Kidney epithelial cell (primary cell): ENCODE measurements around the gene CRYBA2. TPM values are rescaled to one million over a fixed set of nuclear protein-coding genes. Genes with fewer than 3 reads are reported as not detected.

Experiments used
- DNase-seq: peaks from one replicate; pipeline ENCODE4 v3.0.0-alpha.2; 2010; ENCODE audit warnings: low read depth
- H3K27me3 ChIP-seq: 2 replicates; pipeline ENCODE4 v1.6.0; 2011; ENCODE audit warnings: low read length; ENCODE audit not compliant: control insufficient read depth, insufficient read depth
- H3K36me3 ChIP-seq: 2 replicates; pipeline ENCODE4 v1.5.1; 2011; ENCODE audit warnings: low read length; ENCODE audit not compliant: control insufficient read depth, insufficient read depth
- H3K4me3 ChIP-seq: 2 replicates; pipeline ENCODE4 v1.5.1; 2011; ENCODE audit warnings: low read depth, mild to moderate bottlenecking, control low read depth, low read length
- total RNA-seq: library from RNA; depleted of rRNA; stranded (reverse); fragments of >200 nt; gene quantifications from 2 replicates; pipeline ENCODE4 v1.2.3, GENCODE V29; 2015
- TF ChIP-seq, protein P1 (sequence below): IDR thresholded peaks from 2 replicates; pipeline ENCODE4 v1.5.1; 2011; ENCODE audit warnings: mild to moderate bottlenecking, moderate library complexity, low read length, control low read depth, inconsistent platforms; ENCODE audit not compliant: insufficient read depth, poor library complexity, severe bottlenecking

CRYBA2 gene
- total RNA-seq, 1 donor from 2014 or later, result not detected

DNA sequence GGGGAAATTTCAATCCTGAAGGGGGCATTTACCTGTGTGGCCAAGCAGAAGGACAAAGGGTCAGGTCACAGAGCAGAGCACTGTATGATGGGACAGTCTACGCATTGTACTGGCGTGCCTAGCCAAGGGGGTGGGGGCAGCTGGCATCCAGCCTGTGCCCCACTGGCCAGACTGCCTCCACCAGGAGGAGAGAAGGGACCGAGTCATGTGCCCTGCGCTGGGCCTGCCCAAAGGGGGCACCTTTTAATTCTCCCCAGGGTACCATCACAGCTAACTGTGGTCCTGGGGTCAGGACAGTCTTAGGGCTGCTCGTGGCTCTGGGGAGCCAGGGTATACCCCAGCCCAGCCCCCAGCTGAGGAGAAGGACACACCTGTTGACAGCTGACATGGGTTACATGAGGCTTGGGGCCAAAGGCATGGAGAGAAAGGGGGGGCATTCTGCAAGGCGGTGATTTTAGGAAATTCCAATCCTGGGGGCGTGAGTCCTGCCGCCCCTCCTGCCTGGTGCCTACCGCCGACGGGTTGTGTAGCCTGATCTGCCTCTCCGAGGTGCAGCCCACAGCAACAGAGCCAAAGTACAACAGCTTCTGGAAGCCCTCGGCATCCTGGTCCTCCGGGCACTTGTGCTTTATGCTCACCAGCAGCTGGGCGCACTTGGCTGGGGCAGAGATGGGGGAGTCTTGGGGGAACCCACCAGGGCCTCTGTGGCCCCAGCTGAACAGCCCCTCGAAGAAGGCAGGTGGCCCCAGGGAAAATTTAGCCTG, 37.1 kb upstream of the CRYBA2 start:
- DNase-seq, result no peak
- Histone ChIP-seq H3K27me3 (peaks cover 27% of the 10 kb centered on the region), H3K36me3 (no peaks in the 10 kb centered on the region), H3K4me3 (no peak overlapping the region)
- TF ChIP-seq, protein P1, sequence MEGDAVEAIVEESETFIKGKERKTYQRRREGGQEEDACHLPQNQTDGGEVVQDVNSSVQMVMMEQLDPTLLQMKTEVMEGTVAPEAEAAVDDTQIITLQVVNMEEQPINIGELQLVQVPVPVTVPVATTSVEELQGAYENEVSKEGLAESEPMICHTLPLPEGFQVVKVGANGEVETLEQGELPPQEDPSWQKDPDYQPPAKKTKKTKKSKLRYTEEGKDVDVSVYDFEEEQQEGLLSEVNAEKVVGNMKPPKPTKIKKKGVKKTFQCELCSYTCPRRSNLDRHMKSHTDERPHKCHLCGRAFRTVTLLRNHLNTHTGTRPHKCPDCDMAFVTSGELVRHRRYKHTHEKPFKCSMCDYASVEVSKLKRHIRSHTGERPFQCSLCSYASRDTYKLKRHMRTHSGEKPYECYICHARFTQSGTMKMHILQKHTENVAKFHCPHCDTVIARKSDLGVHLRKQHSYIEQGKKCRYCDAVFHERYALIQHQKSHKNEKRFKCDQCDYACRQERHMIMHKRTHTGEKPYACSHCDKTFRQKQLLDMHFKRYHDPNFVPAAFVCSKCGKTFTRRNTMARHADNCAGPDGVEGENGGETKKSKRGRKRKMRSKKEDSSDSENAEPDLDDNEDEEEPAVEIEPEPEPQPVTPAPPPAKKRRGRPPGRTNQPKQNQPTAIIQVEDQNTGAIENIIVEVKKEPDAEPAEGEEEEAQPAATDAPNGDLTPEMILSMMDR, result no peak

DNA sequence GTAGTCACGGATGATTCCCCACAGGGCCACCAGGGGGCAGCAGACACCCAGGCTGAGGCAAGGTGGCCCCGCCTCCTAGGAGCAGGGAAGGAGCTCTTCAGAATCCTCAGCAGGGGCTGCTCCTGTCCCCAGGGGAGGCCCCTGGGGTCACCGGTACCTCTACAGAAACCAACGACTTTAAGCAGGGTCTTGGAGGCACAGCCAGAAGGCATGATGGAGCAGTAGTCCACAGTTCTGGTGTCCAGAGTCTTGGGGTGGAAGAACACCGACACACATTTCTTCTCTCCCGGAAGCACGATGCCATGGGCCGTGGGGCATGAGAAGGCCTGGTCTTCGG, 36.6 kb upstream of the CRYBA2 start:
- DNase-seq, result peak; percentile 25
- Histone ChIP-seq H3K27me3 (peaks cover 27% of the 10 kb centered on the region), H3K36me3 (no peaks in the 10 kb centered on the region), H3K4me3 (no peak overlapping the region)
- TF ChIP-seq, protein P1, result peak; percentile 94

GRCh38 chr2:219028996-219029828, 36.0 kb upstream of the CRYBA2 start:
- Histone ChIP-seq H3K36me3 (no peaks in the 10 kb centered on the region), H3K27me3 (peaks cover 27% of the 10 kb centered on the region), H3K4me3 (no peak overlapping the region)
- no peak for DNase-seq
- TF ChIP-seq, protein P1, result no peak

GRCh38 chr2:219028141-219028540, 34.9 kb upstream of the CRYBA2 start:
- Histone ChIP-seq H3K4me3 (no peak overlapping the region), H3K27me3 (peaks cover 35% of the 10 kb centered on the region), H3K36me3 (no peaks in the 10 kb centered on the region)
- TF ChIP-seq, protein P1, result no peak
- no peak for DNase-seq

DNA sequence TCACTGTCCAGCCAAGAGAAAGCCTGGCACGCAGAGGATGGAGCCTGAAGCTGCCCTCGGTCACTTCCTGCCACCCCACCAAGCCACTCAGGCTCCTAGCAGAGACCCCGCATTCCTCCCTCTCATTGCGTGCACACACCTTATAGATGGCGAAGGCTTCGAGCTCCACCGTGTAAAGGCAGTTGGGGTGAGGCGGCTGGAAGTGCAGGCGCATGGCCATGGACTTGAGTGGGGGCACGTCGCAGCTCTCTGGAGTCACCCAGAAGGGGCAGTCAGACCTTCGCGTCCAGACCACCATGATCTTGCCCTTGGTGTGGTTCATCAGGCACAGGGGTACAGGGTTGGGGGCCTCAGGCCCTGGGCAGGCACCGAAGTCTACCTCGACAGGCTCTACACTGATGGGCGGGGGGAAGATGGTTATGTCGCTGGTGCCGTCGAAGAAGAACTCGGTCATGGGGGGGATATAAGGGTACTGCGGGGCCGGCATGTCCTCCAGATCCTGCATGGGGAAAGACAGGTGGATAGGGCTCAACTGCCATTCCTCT, 34.4 kb upstream of the CRYBA2 start:
- DNase-seq, result no peak
- no peaks in the 10 kb centered on the region for H3K36me3 ChIP-seq
- TF ChIP-seq, protein P1, result no peak
- H3K4me3 ChIP-seq, result no peak overlapping the region
- peaks cover 38% of the 10 kb centered on the region for H3K27me3 ChIP-seq
